Ovary (tissue), 9 donors: ENCODE data around the gene PLCB4. TPM values are rescaled to one million over a fixed set of nuclear protein-coding genes. Genes with fewer than 3 reads are reported as not detected.

ENCODE experiments used
- DNase-seq, 5 donors: peaks; one replicate each; pipeline ENCODE4 v3.0.0-alpha.2; 2019 to 2020
- H3K27ac ChIP-seq, 2 donors: fragments of 200-600 bp; one replicate each; pipeline versions ENCODE4 v1.5.1 to v1.8.0; 2019 to 2022
- H3K27me3 ChIP-seq: fragments of 200-600 bp; one replicate; pipeline ENCODE4 v1.8.0; 2022
- H3K36me3 ChIP-seq: fragments of 200-600 bp; sonication (generic); one replicate; pipeline ENCODE4 v1.5.1; 2019
- H3K4me1 ChIP-seq: one replicate; pipeline ENCODE4 v1.8.1; 2013; ENCODE audit warnings: mild to moderate bottlenecking, moderate library complexity; ENCODE audit not compliant: insufficient read depth
- H3K4me3 ChIP-seq: fragments of 200-600 bp; sonication (generic); one replicate; pipeline ENCODE4 v1.5.1; 2017
- H3K9me3 ChIP-seq, 2 donors: fragments of 200-600 bp in 1 of 2; sonication (generic) in 1 of 2; one replicate each; pipeline versions ENCODE4 v1.5.1 to v1.8.1; 2013 to 2019; ENCODE audit warnings: mild to moderate bottlenecking in 1 of 2, moderate library complexity in 1 of 2
- CTCF ChIP-seq, 3 donors: fragments of 450-650 bp in 2 of 3; fragments of 200-600 bp in 1 of 3; IDR thresholded peaks; one replicate each; pipeline versions ENCODE4 v1.5.1 to v1.8.0; 2016 to 2022; ENCODE audit warnings: antibody characterized with exemption in 3 of 3, mild to moderate bottlenecking in 1 of 3
- EP300 ChIP-seq: sonication (generic); formaldehyde crosslinking; IDR thresholded peaks from one replicate; pipeline ENCODE4 v1.6.1; 2017; ENCODE audit warnings: antibody characterized with exemption
- POLR2A ChIP-seq: fragments of 450-650 bp; IDR thresholded peaks from one replicate; pipeline ENCODE4 v1.6.1; 2017; ENCODE audit warnings: antibody characterized with exemption, mild to moderate bottlenecking, moderate library complexity
- WGBS, 3 donors: extraction: QIAGEN DNeasy Blood & Tissue Kit in 1 of 3; methylation state at CpG; one replicate each; pipeline versions ENCODE4 v1.1.5 to v1.1.7; 2013 to 2017; 5-methylcytosine and 5-hydroxymethylcytosine counted together
- intact Hi-C, 4 donors: fragments of 100-400 bp; cut with DNase I; formaldehyde crosslinking; loops; one replicate each; pipeline versions ENCODE4 v1.11.0 to v1.15.1; 2022 to 2023
- polyA plus RNA-seq, 2 donors: library from polyadenylated mRNA; stranded (reverse); fragments of 200-250 nt in 1 of 2; fragments of 350-450 nt in 1 of 2; fragmentation: Illumina TruSeq in 1 of 2; extraction: RNeasy Lipid Tissue Mini Kit (QIAGEN cat#74804) in 1 of 2; gene quantifications; one replicate each; pipeline ENCODE4 v1.2.3, GENCODE V29; 2013 to 2014
- total RNA-seq, 7 donors: library from RNA; depleted of rRNA in 2 of 7; stranded (reverse); fragments of >200 nt in 2 of 7; fragmentation: NEBNext Ultra II Directional in 3 of 7; extraction: Animal tissue kit (Norgen Biotek cat#: 25700) in 3 of 7; gene quantifications; one replicate each; pipeline versions ENCODE4 v1.1.0 to v1.2.4, GENCODE V29; 2016 to 2023
- donor health status: DM: no; HTN: no; CAD: no; lungs with moderate emphysema.
- donor health status: DM: no; HTN: no; CAD: no.
- donor health status: Bipolar disorder and iron deficiency.
- donor health status: DM: yes; HTN: yes; CAD: no.
- donor health status: DM: no; HTN: no; CAD: no.
- donor health status: DM: yes; HTN: yes; CAD: no.

PLCB4 gene
- total and polyA plus RNA-seq, 9 donors = 2.8 to 11.8 (median 5.6) TPM

GRCh38 chr20:9220874-9221547, 152.1 kb downstream of the PLCB4 start:
- TF ChIP-seq EP300 = no peak
- TF ChIP-seq POLR2A = no peak
- TF ChIP-seq CTCF (IDR thresholded peaks at IDR 0.05) = no peak
- Histone ChIP-seq H3K27me3 (no peaks in the 10 kb centered on the region), H3K9me3 (no peaks in the 10 kb centered on the region), H3K27ac (no peak overlapping the region), H3K4me1 (peaks cover 1% of the 10 kb centered on the region), H3K36me3 (no peaks in the 10 kb centered on the region), H3K4me3 (no peak overlapping the region)
- WGBS, 3 donors = 80 to 86% (median 86%) methylated on average over 6 of the region's 6 CpGs
- intact Hi-C loops = no loop called here
- DNase-seq = no peak

- TF ChIP-seq CTCF (IDR thresholded peaks at IDR 0.05) = no peak
- TF ChIP-seq EP300 = no peak
- TF ChIP-seq POLR2A = no peak
- Histone ChIP-seq H3K36me3 (no peaks in the 10 kb centered on the region), H3K27me3 (no peaks in the 10 kb centered on the region), H3K9me3 (no peaks in the 10 kb centered on the region), H3K4me3 (no peak overlapping the region), H3K4me1 (peaks cover 1% of the 10 kb centered on the region), H3K27ac (no peak overlapping the region)
- DNase-seq = no peak
- intact Hi-C loops = no loop called here
- 93 to 95% (median 93%) methylated on average over 4 of the region's 4 CpGs for WGBS, 3 donors
These were observed 154.4 kb downstream of the PLCB4 start for GRCh38 chr20:9223296-9223695.

GRCh38 chr20:9225879-9226278, 157.0 kb downstream of the PLCB4 start:
- Histone ChIP-seq H3K27me3 (no peaks in the 10 kb centered on the region), H3K4me3 (no peak overlapping the region), H3K27ac (no peak overlapping the region), H3K36me3 (no peaks in the 10 kb centered on the region), H3K9me3 (no peaks in the 10 kb centered on the region), H3K4me1 (peaks cover 11% of the 10 kb centered on the region)
- 43 to 60% (median 53%) methylated on average over 4 of the region's 4 CpGs for WGBS, 3 donors
- TF ChIP-seq CTCF (IDR thresholded peaks at IDR 0.05) (no peak), EP300 (no peak), POLR2A (no peak)
- DNase-seq = no peak
- intact Hi-C loops = no loop called here

- TF ChIP-seq POLR2A (no peak), CTCF (IDR thresholded peaks at IDR 0.05) (no peak), EP300 (no peak)
- Histone ChIP-seq H3K27me3 (no peaks in the 10 kb centered on the region), H3K4me3 (no peak overlapping the region), H3K27ac (no peak overlapping the region), H3K4me1 (peaks cover 11% of the 10 kb centered on the region), H3K9me3 (no peaks in the 10 kb centered on the region), H3K36me3 (no peaks in the 10 kb centered on the region)
- no peak for DNase-seq
- intact Hi-C loops = no loop called here
- WGBS, 3 donors = 91 to 96% (median 96%) methylated on average over 1 of the region's 1 CpG
These were observed 159.2 kb downstream of the PLCB4 start for GRCh38 chr20:9227896-9228615.
